Thoracic aorta (tissue), 2 donors: ENCODE results near the gene BTG4. TPM values are rescaled to one million over a fixed set of nuclear protein-coding genes. Genes with fewer than 3 reads are reported as not detected.

ENCODE experiments used
- ATAC-seq: fragments of 150-250 bp; one replicate; pipeline ENCODE4 v1.8.0; 2017; ENCODE audit warnings: low read depth; ENCODE audit not compliant: insufficient number of reproducible peaks, low FRiP score
- DNase-seq: peaks from one replicate; pipeline ENCODE4 v3.0.0-alpha.2; 2020; ENCODE audit warnings: low spot score
- H3K27ac ChIP-seq, 2 donors: fragments of 200-600 bp; sonication (generic); 1 replicate in 1 of 2; 2 replicates in 1 of 2; pipeline ENCODE4 v1.5.1; 2016; ENCODE audit warnings: mild to moderate bottlenecking in 2 of 2, moderate library complexity in 2 of 2
- H3K27me3 ChIP-seq: fragments of 200-600 bp; sonication (generic); replicated peaks from 2 replicates; pipeline ENCODE4 v1.6.0; 2016; ENCODE audit warnings: mild to moderate bottlenecking; ENCODE audit not compliant: insufficient read depth
- H3K36me3 ChIP-seq: fragments of 200-600 bp; sonication (generic); one replicate; pipeline ENCODE4 v1.5.1; 2016
- H3K4me1 ChIP-seq, 2 donors: fragments of 200-600 bp; sonication (generic); 1 replicate in 1 of 2; 2 replicates in 1 of 2; pipeline versions ENCODE4 v1.5.1 to v1.6.0; 2016; ENCODE audit warnings: low read depth in 2 of 2, mild to moderate bottlenecking in 1 of 2; ENCODE audit not compliant: control insufficient read depth in 1 of 2
- H3K4me3 ChIP-seq: fragments of 200-600 bp; sonication (generic); 2 replicates; pipeline ENCODE4 v1.5.1; 2016; ENCODE audit warnings: mild to moderate bottlenecking
- H3K9me3 ChIP-seq: fragments of 200-600 bp; sonication (generic); 2 replicates; pipeline ENCODE4 v1.5.1; 2016
- CTCF ChIP-seq: fragments of 200-600 bp; sonication (generic); IDR thresholded peaks from one replicate; pipeline ENCODE4 v1.5.1; 2019; ENCODE audit warnings: antibody characterized with exemption
- total RNA-seq, 2 donors: library from RNA; depleted of rRNA; stranded (reverse); fragments of >200 nt; gene quantifications; one replicate each; pipeline versions ENCODE4 v1.1.0 to v1.2.3, GENCODE V29; 2016

BTG4 gene
- total RNA-seq, 2 donors from 2014 or later = not detected

GRCh38 chr11:111454561-111455192, 57.5 kb downstream of the BTG4 start:
- Histone ChIP-seq H3K36me3 (no peaks in the 10 kb centered on the region), H3K27me3 (no peaks in the 10 kb centered on the region), H3K9me3 (no peaks in the 10 kb centered on the region), H3K4me1 (no peaks in the 10 kb centered on the region), H3K4me3 (no peak overlapping the region), H3K27ac (no peak overlapping the region)
- ATAC-seq (no peak), DNase-seq (no peak)
- TF ChIP-seq CTCF = no peak

- ATAC-seq = no peak
- TF ChIP-seq CTCF = no peak
Observed at GRCh38 chr11:111452817-111453552, 59.2 kb downstream of the BTG4 start.

GRCh38 chr11:111452146-111452545, 60.0 kb downstream of the BTG4 start:
- DNase-seq (no peak), ATAC-seq (no peak)
- TF ChIP-seq CTCF = no peak
- Histone ChIP-seq H3K27me3 (no peaks in the 10 kb centered on the region), H3K4me1 (no peaks in the 10 kb centered on the region), H3K27ac (no peak overlapping the region), H3K36me3 (no peaks in the 10 kb centered on the region), H3K9me3 (no peaks in the 10 kb centered on the region), H3K4me3 (no peak overlapping the region)

More at GRCh38 chr11:111452817-111453552, 59.2 kb downstream of the BTG4 start:
- H3K9me3 ChIP-seq = no peaks in the 10 kb centered on the region
- H3K4me3 ChIP-seq = no peak overlapping the region
- no peak for DNase-seq
- H3K27me3 ChIP-seq = no peaks in the 10 kb centered on the region
- H3K4me1 ChIP-seq = no peaks in the 10 kb centered on the region
- H3K36me3 ChIP-seq = no peaks in the 10 kb centered on the region
- no peak overlapping the region for H3K27ac ChIP-seq

GRCh38 chr11:111450480-111451320, 61.5 kb downstream of the BTG4 start:
- Histone ChIP-seq H3K4me1 (no peaks in the 10 kb centered on the region), H3K27ac (no peak overlapping the region), H3K27me3 (no peaks in the 10 kb centered on the region), H3K36me3 (no peaks in the 10 kb centered on the region), H3K4me3 (no peak overlapping the region), H3K9me3 (no peaks in the 10 kb centered on the region)
- TF ChIP-seq CTCF = no peak
- no peak for ATAC-seq
- no peak for DNase-seq
